ENCODE results near the gene TMEM126B. TPM values are rescaled to one million over a fixed set of nuclear protein-coding genes. Genes with fewer than 3 reads are reported as not detected.

Gene TMEM126B
- total and polyA plus RNA-seq, 2 of the 13 experiments (the other 11 are each of a cell fraction or from before 2014, with no cell fraction given), result 33.6 to 54.8 TPM

GRCh38 chr11:85651118-85651517, 22.7 kb downstream of the TMEM126B start:
- H3K4me1 ChIP-seq (ENCODE audit: insufficient read depth, low read length), result peaks cover 27% of the 10 kb centered on the region
- no TSS peak for BruUV-seq (replicated peaks)
- CTCF ChIA-PET (ENCODE audit: low intra/inter-chr PET ratio, low total read pairs), result no interaction called here
- H3K4me3 ChIP-seq (replicated peaks in 1 of 3; ENCODE audit: insufficient read depth in 1 of 3, low read depth in 2 of 3, low read length in 3 of 3), result no peak overlapping the region
- POLR2A ChIA-PET, result interaction anchor here (5.7 kb wide), 1 partner anchor 10 kb away, joined by 112 read pairs; the partner anchor contains the start of gene CREBZF
- intact Hi-C loops (cut with micrococcal nuclease; ENCODE audit: unreplicated experiment), result no loop called here
- peaks cover 0 to 9% of the 10 kb centered on the region in 2 experiments; a peak in 2 of 5 replicates for H3K36me3 ChIP-seq (replicated peaks in 1 of 2; ENCODE audit: control insufficient read depth in 1 of 2, insufficient read depth in 2 of 2, low read length in 2 of 2)
- FAIRE-seq (no peak), ATAC-seq (no peak), DNase-seq (ENCODE audit: low spot score) (no peak)
- no peaks in the 10 kb centered on the region for H3K9me3 ChIP-seq (ENCODE audit: low read length)
- no peak overlapping the region for H2AFZ ChIP-seq (ENCODE audit: low read length)
- no peak overlapping the region for H3K4me2 ChIP-seq (ENCODE audit: low read depth, low read length)
- WGBS (ENCODE audit: low lambda C conversion rate), result 92% methylated on average over 1 of the region's 1 CpG
- in situ Hi-C loops (cut with HindIII; ENCODE audit: extremely low pct_ligation_motif_present, low pct_unique_long_range_greater_than_20kb), result no loop called here
- no peaks in the 10 kb centered on the region; a peak in 1 of 5 replicates for H3K27me3 ChIP-seq (ENCODE audit: control insufficient read depth in 1 of 2, insufficient read depth in 2 of 2, low read length in 2 of 2)
- no peak overlapping the region for H3K27ac ChIP-seq (ENCODE audit: extremely low read length, insufficient read depth, low read length)
- no peak overlapping the region for H3K9ac ChIP-seq (ENCODE audit: insufficient read depth, low read depth, low read length)
- no peaks in the 10 kb centered on the region for H4K20me1 ChIP-seq (ENCODE audit: insufficient read depth, low read length)
- H3K79me2 ChIP-seq (ENCODE audit: insufficient read depth, low read length), result peaks cover 20% of the 10 kb centered on the region
- 0 out of 2 replicates have a peak, but pooled peaks have one; percentile 19 for TF ChIP-seq POLR2AphosphoS5 (IDR thresholded peaks at IDR 0.05; ENCODE audit: low read depth, low read length)
- no peak for TF ChIP-seq THAP7 (CRISPR knock-in tag; IDR thresholded peaks at IDR 0.05)
- TF ChIP-seq ZFP82 (CRISPR knock-in tag; IDR thresholded peaks at IDR 0.05; ENCODE audit: borderline replicate concordance), result no peak

- TF ChIP-seq ATF6 (CRISPR knock-in tag; conservative IDR thresholded peaks at IDR 0.05) (no peak), JDP2 (CRISPR knock-in tag; IDR thresholded peaks at IDR 0.05; ENCODE audit: borderline replicate concordance) (no peak), EED (CRISPR knock-in tag; IDR thresholded peaks at IDR 0.05) (no peak), GLI4 (CRISPR knock-in tag; IDR thresholded peaks at IDR 0.05; ENCODE audit: borderline replicate concordance) (no peak), KDM2A (CRISPR knock-in tag; IDR thresholded peaks at IDR 0.05; ENCODE audit: borderline replicate concordance, low read depth) (no peak), HNRNPL (IDR thresholded peaks at IDR 0.05; ENCODE audit: low read depth, low read length) (no peak), KDM6A (CRISPR knock-in tag; IDR thresholded peaks at IDR 0.05; ENCODE audit: low read depth) (no peak), ZNF232 (CRISPR knock-in tag; IDR thresholded peaks at IDR 0.05; ENCODE audit: borderline replicate concordance) (no peak)
- no peak for DNase-seq (ENCODE audit: low spot score)
- H4K20me1 ChIP-seq (ENCODE audit: insufficient read depth, low read length), result no peaks in the 10 kb centered on the region
- no peak overlapping the region for H3K27ac ChIP-seq (ENCODE audit: extremely low read length, insufficient read depth, low read length)
- peaks cover 21% of the 10 kb centered on the region for H3K4me1 ChIP-seq (ENCODE audit: insufficient read depth, low read length)
- ChIA-PET POLR2A (interaction anchor here (1.5 kb wide), 2 partner anchors 10 to 25 kb away, joined by 5 to 7 read pairs; partner anchors contain the start of genes DLG2 and TMEM126B), CTCF (ENCODE audit: low intra/inter-chr PET ratio, low total read pairs) (no interaction called here)
- no peaks in the 10 kb centered on the region for H3K9me3 ChIP-seq (ENCODE audit: low read length)
- FAIRE-seq, result no peak
- WGBS (ENCODE audit: low lambda C conversion rate), result 75% methylated on average over 3 of the region's 3 CpGs
- no peak overlapping the region for H2AFZ ChIP-seq (ENCODE audit: low read length)
- no peak overlapping the region for H3K4me3 ChIP-seq (replicated peaks in 1 of 3; ENCODE audit: insufficient read depth in 1 of 3, low read depth in 2 of 3, low read length in 3 of 3)
- no peak for ATAC-seq
- H3K9ac ChIP-seq (ENCODE audit: insufficient read depth, low read depth, low read length), result no peak overlapping the region
- BruUV-seq (replicated peaks), result no TSS peak
- no peaks in the 10 kb centered on the region; a peak in 1 of 5 replicates for H3K27me3 ChIP-seq (ENCODE audit: control insufficient read depth in 1 of 2, insufficient read depth in 2 of 2, low read length in 2 of 2)
- peaks cover 0 to 17% of the 10 kb centered on the region in 2 experiments; a peak in 2 of 5 replicates for H3K36me3 ChIP-seq (replicated peaks in 1 of 2; ENCODE audit: control insufficient read depth in 1 of 2, insufficient read depth in 2 of 2, low read length in 2 of 2)
- no peak overlapping the region for H3K4me2 ChIP-seq (ENCODE audit: low read depth, low read length)
- in situ Hi-C loops (cut with HindIII; ENCODE audit: extremely low pct_ligation_motif_present, low pct_unique_long_range_greater_than_20kb), result no loop called here
- H3K79me2 ChIP-seq (ENCODE audit: insufficient read depth, low read length), result peaks cover 22% of the 10 kb centered on the region
- intact Hi-C loops (cut with micrococcal nuclease; ENCODE audit: unreplicated experiment), result no loop called here
These were observed 24.5 kb downstream of the TMEM126B start for GRCh38 chr11:85652786-85653447.
